Measurements from ENCODE around the gene TCF19.
"Not testable (repeated sequence)": the region's sequence is repeated elsewhere in the genome, so short reads cannot be mapped to it uniquely, and the experiment has no call there.

Gene TCF19

DNA sequence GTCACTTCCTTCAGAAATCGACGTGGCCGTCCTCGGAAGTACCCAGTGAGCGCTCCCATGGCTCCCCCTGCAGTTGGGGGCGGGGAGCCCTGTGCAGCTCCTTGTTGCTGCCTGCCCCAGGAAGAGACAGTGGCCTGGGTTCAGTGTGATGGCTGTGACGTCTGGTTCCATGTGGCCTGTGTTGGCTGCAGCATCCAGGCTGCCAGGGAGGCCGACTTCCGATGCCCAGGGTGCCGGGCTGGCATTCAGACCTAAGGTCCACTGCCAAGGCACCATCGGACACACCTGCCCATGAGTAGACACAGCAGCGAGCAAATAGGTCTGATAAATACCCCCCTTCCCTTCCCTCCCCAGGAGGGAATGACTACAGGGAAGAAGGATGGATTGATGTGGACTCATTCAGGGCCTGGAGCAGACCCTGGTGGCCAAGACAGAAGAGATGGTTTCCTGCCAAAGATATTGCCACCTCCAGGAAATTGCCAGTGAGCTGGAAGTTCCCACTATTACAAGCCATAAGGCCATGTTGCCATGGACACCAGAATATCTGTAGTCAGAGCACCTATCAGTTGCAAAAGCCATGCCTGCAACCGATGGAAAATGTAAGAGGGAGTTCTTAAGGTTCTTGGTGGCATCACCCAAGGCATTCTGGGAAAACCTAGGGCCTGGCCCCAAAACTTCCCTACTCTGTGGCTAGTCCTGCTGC lies 4.2 kb downstream of the TCF19 start:
- DNase-seq, result no peak

DNA sequence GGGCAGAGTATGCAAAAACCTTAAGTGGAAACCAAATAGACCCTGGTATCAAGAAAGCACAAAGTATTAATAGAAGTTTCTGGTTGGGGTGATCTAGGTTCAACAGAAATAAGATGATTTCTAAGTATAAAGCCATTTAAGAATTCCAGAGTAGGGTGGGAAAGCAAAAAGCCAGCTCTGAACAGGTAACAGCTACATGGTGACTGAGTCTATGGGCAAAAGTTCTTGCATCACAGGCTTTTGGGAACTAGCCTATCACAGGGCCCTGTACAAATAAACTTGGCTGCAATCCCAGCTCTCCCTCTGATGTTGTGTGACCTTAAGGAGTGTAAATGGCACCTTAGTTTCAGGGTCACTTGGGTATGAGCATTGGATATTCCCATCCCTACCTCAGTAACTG lies 5.5 kb downstream of the TCF19 start:
- no peak for DNase-seq

DNA sequence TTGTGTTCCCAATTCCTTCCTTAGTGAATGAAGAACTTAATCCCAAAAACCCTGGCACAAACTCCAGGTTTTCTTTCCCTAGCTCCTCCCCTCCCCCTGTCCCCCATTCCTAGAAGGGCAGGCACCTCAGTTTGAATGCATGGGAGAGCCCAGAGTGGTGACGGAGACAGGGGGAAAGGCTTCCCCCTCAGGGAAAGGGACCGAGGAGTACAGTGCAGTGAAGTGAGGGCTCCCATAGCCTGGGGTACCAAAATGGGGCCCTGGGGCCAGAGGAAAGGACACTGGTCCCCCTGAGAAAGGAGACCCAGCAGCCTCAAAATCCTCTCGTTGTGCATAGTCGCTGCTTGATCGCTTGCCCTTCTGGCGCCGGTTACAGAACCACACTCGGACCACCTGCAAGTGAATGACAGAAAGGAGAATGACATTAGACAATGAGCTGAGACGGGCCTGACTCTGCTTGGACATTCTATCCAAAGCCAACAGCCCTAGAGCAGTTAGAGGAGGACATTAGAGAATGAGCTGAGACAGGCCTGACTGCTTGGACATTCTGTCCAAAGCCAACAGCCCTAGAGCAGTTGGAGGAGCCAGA lies 6.2 kb downstream of the TCF19 start:
- DNase-seq, result not testable (repeated sequence)

DNA sequence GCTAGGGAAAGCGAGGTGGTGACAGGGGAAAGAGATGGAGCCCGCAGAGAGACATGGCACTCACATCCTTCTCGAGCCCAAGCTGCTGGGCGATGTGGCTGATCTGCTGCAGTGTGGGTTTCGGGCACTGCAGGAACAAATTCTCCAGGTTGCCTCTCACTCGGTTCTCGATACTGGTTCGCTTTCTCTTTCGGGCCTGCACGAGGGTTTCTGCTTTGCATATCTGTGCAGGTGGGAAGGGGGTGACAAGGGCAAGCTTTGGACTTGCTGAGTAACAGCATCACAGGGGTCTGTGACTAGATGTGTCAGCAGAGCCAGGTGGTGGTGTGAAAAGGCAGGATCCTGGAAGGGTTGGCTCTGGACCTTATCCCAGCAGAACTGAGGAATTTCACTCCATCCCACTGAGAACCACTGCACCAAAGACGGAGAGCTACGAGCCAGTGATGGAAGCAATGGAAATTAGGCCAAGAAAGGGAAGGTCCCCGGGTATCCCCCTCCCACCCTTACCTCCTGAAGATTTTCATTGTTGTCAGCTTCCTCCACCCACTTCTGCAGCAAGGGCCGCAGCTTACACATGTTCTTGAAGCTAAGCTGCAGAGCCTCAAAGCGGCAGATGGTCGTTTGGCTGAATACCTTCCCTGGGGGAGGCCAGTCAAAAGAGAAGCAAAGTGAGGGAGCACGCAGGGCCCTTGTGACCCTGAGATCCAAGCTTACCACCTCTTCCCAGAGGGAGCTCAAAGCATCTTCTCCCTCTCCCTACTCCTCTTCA lies 6.9 kb downstream of the TCF19 start:
- DNase-seq, result not testable (repeated sequence)

DNA sequence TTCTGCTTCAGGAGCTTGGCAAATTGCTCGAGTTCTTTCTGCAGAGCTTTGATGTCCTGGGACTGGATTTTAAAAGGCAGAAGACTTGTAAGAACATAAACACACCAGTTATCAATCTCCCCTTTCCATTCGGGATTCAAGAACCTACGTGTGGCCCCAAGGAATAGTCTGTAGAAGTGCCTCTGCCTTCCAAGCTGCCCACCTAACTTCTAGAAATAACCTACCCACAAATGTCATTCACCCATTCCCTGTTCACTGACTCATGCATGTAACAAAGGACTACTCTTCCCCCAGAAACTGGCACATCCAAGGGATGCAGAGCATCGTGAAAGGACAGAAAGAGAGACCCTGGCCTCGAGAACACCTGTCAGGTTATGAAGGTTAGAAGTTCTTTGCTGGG lies 7.6 kb downstream of the TCF19 start:
- no peak for DNase-seq

DNA sequence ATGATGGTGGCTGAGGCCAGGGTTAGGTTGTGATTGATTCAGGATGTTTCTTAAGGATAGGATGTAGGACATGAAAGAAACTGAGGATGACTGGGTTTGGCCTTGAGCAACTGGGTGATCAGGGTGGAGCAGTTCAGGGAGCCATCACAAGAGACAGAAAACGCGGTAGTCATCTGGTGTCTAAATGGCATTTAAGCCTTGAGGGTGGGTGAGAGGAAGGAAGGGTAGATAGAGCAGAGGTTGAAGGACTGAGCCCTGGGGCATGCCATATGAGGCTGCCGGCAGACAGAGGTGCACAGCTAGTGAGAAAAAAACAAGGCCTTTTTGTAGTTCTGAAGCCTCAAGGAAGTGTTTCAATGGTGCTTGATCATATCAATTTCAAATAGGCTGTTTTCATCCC lies 10.2 kb downstream of the TCF19 start:
- no peak for DNase-seq

DNA sequence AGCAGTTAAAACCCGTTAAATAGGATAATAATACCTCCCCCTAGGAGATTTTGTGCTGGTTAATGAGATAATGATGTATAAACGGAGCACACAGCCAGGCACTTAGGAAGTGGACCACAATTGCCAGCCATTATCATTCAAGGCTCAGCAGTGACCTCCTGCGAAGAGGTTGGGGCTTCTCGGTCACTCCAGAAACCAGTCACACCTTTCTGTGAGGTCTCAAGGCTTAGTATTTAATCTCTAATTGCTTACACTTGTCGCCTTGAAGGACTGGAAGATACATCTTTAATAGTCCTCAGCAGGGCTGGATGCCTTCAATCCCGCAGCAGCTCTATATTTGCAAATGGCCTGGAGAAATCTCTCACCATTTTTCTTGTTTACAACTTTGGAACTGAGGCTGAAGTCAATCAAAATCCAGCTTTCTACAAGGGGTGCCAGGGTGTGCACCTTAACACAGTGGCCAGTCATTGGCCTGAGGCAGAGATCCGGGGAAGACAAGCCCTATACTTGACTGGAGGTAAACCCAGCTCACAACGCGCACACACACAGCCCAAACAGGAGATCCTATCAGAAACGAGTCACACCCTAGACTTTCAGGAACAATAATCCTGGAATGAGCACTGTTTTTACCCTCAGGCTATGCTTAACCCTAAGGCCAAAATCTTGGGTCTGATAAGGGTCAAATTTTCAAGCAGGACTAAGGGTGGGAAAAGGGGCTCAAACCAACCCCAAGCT lies 10.9 kb downstream of the TCF19 start:
- DNase-seq, result no peak

DNA sequence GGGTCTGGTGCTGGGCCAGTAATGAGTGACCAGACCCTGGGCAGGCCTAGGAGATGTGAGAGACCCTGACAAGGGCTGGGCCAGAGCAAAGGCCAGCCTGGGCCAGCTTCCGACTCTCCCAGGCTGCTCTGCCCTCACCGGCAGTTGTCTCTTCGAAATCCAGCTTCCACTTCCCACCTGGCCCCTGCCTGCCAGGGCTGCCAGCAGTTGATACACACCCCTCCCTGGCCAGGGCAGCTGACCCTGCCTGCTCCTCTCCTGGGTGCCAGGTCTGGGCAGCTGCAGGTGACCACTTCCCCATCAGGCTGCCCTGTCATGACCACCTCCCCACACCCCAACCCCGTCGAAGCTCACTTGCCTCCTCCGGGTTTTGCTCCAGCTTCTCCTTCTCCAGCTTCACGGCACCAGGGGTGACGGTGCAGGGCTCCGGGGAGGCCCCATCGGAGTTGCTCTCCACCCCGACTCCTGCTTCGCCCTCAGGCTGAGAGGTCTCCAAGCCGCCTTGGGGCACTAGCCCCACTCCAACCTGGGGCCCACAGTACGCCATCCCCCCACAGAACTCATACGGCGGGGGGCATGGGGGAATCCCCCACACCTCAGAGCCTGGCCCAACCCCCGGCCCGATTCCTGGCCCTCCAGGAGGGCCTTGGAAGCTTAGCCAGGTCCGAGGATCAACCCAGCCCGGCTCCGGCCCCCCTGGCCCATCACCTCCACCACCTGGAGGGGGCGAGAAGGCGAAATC lies 11.6 kb downstream of the TCF19 start:
- not testable (repeated sequence) for DNase-seq

DNA sequence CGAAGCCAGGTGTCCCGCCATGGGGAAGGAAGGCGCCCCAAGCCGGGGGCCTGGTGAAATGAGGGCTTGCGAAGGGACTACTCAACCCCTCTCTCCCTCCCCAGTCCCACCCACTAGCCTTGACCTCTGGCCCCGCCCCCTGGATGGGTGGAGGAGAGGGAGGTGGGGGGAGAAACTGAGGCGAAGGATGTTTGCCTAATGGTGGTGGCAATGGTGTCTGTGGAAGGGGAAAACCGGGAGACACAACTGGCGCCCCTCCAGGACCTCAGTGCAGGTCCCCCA lies 12.2 kb downstream of the TCF19 start, which contains the start of gene POU5F1:
Gene POU5F1 (minus strand): TSS at position 83 of the 282 bp plus-strand sequence. CDS start 62 bp downstream, at position 21.
- no peak for DNase-seq

DNA sequence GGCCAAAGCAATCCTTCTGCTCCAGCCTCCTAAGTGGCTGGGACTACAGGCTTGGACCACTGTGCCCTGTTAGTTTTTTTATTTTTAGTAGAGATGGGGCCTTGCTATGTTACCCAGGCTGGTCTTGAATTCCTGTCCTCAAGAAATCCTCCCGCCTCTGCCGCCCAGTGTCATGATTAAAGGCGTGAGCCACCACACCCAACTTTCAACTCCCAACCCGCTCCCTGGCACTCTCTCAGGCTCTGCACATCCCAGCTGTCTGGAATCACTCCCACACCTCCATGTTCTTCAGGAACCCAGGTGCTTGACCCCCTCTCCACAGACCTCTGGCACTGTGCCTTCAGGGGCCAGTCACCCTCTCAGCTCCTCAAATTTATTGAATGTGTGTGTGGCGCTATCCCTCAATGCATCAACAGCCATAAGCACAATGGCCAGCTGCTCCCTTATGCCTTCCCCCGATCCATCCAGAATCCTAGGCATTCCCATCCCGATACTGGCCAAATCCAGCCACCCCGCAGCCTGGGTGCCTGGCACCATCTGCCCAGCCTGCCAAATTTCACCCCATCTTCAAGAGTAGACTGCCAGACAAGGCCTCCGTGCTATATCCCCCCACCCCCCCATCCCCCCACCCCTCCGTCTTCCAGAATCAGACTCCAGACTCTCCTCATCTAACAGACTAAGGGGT lies 12.7 kb downstream of the TCF19 start:
- DNase-seq, result no peak

DNA sequence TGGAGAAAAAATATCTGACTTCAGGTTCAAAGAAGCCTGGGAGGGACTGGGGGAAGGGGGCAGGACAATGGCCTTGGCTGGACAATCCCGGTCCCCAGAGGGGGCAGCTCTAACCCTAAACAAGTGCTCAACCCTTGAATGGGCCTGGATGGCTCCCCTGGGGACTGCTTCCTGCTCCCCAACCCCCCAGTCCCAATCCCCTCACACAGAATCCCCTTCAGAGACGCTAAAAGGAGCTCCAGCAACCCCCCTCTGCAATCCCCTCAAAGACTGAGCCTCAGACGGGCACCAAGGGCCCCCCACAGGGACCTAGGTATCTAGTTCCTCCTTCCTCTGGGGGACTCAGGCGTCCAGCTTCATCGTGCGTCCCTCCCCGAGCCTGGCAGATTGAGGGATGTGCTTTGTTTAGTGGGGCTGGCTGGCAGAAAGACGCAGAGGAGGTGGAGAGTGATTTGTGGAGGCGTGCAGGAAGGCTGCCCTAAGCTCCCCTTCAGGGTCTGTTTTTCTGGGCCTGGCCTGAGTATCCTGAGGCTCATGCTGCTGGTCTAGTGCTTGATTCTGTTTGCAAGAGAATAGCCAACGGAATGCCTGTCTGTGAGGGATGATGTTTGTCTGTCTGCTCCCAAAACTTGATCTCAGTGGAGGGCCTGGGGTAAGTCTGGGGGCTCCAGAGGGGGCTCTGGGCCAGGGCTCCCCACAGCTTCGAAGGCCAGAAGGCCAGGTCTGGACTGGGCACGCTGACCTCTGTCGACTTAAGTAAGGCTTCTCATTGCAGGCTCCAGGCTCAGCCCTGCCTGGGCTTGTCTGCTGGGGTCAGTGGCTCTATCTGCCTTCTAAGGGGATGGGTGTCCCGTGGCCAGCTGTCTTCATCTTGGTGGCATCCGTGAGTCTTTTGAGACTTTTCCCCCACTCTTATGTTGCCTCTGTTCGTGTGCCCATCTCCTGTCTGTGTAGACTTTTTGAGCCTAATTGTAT lies 13.8 kb downstream of the TCF19 start:
- DNase-seq, result no peak

DNA sequence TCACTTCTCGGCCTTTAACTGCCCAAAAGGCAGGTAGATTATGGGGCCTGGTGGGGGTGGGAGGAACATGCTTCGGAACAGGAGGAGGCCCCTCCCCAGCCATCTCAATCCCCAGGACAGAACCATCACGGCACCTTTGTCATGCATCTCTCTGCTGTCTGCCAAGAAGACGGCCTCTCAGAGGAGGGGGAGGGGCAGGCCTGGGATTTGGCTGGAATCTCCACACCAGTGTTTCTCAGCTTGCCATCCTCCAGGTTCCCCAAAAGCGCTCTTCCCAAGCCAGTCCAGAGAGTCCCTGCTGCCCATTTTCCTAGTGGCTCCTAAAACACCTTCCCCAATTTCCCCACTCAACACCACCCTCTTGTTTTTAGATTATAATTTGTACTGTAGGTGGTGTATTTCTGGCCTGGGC lies 14.6 kb downstream of the TCF19 start:
- no peak for DNase-seq

DNA sequence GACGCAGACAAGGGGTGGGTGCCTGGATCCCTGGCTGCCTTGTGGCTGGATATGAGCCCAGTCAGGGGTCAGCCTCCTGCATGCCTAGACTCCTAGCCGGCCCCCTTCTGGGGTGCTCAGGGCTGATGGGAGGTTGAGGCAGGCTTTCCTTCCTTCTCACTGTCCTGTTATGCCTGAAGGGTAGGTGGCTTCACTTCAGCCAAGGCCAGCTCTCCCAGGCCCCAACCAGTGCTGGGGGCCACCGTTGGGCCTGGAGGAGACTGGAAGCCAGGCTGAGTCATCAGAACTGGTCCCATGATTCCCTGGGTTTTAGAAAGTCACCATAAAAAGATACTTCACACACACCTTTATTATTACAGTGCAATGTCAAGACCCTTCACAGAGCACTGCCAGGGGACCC lies 15.0 kb downstream of the TCF19 start:
- no peak for DNase-seq

DNA sequence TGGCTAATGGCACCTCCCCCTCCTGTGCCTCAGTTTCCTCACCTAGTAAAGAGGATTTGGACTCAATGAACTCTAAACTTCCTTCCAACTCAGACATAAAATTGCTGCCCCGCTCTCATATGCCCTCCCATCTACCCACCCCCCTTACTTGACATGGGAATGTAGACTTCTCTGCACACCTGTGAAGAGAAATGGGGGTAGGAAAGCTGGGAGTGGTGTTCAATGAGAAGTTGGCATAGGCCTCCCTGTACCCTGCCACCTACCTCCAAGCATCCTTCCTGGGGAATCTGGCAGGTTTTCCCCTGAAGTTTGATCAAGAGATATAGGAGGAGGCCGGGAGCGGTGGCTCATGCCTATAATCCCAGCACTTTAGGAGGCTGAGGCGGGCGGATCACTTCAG lies 16.0 kb downstream of the TCF19 start:
- DNase-seq, result no peak

DNA sequence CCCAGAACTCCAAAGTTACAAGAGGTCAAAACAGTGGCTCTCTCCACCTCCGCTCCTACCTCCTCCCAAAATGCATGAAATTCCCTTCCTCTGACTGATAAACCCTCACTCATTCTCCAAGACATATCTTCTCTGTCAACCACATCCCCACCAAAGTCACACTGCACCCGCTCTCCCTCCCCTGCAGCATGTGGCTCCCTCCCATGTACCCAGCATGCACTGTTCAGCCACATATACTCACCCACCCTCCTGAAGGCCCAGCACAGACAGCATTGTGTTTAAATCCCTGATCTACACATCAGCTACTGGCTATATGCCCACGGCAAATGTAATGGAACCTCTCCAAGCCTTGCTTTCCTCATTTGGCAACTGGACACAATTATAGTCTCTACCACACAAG lies 17.6 kb downstream of the TCF19 start:
- DNase-seq, result no peak

DNA sequence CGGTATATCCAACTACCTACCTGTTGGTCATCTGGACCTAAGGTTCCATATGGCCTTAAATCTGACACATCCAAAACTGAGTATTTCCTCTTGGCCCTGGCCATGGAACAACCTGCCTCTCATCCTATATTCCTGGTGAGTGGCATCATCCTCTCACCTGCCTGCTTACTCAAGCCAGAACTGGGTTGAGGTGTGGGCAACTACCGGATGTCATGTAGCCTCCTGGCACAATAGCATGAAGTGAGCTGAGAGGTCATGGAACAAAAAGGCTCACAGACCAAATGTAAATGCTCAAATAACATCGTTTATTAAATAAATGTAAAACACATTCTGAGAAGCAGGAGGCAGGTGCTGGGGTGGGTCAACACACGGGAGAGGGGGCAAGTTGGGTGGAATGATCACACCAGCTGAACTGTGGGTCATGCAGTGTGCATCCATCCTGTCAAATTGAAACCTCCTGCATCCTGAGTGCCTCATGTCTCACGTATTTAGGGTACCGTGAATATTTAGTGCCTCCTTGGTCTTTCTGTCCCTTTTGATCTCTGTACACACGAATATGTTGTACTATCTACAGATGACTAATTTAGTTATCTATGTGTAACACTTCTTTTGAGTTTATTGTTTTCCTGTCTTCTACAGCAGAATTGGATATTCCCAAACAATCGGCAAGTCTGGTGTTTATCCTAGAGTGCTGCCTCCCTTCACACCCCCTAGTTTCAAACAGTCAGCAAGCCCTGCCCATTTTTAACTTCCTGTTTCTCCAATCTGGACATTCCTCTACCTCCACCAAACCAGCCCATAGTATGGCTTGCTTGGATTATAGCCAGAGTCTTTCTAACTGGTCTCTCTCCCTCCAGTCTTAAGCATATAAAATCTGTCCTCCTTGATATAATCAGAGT lies 20.0 kb downstream of the TCF19 start:
- DNase-seq, result peak in 1 of 5 donors; percentile 65

DNA sequence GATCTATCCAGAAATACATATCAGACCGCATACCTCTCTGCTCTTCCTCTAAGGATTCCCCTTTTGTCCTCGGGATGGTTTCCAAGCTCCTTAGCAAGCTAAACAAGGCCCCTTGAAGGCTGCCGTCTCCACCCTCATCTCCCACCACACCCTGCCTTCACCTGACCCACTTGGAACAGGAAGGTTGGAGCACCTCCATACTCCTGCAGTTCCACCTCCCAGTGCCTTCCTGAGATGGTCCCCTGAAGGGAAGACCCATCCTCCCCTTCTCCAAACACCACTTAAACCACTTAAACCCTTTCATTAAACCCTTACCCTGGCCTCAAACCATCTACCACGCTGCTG lies 20.6 kb downstream of the TCF19 start:
- DNase-seq, result no peak

DNA sequence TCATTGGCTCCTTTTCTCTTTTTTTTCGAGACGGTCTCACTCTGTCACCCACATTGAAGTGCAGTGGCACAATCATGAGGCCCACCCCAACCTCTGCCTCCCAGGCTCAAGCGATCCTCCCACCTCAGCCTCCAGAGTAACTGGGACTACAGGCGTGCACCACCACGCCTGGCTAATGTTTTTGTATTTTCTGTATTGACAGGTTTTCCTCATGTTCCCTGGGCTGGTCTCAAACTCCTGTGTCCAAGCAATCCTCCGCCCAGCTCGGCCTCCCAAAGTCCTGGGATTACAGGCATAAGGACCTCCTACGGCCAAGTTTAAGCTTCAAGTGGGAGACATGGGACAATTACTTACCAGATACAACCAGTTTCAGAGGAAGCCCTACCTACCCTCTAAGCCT lies 21.5 kb downstream of the TCF19 start:
- no peak for DNase-seq

DNA sequence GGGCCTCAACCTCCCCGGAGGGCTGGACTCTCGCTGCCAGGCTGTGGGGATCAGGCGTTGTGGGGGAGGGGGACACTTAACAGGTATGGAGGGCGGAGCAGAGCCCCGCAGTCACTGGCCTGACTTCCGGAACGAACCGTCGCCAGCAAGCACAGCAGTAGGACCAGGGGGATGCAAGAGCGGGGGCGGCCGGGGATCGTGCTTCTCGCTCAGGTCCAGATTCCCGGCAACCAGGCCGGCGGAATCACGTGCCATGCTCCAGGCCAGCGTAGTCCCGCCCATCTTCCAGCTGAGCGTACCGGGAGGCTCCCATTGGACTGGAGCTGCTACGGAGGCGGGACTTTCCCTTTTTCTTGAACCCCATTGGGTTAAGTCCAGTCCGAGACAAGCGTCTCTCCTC lies 22.1 kb downstream of the TCF19 start:
- peak; percentile 46 to 77 (median 60) for DNase-seq

DNA sequence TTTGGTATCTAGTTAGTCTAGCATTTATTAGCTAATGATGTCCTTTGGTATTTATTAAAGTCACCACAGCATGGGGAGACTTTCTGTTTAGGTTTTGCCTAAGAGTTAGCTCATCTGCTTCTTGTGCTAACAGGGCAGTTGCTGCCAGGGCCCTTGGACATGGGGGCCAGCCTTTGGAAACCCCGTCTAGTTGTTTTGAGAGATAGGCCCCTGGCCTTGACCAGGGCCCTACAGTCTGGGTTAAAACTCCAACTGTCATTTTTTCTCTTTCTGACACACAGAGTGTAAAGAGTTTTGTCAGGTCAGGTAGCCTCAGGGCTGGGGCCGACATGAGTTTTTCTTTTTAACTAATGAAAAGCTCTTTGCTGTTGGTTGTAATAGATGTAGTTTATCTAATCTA lies 24.9 kb downstream of the TCF19 start:
- not testable (repeated sequence) for DNase-seq

Data from T-helper 1 cell (primary cell).